ENCODE measurements around the gene PDP2.
A peak's percentile ranks its signal among the peaks of the same experiment; 100 is the strongest.

The PDP2 gene

GRCh38 chr16:66926961-66927436, 46.7 kb downstream of the PDP2 start:
- TF ChIP-seq EZH2phosphoT487 (IDR thresholded peaks at IDR 0.05; ENCODE audit: borderline replicate concordance) (no peak), CTCF (conservative IDR thresholded peaks at IDR 0.05; ENCODE audit: low read length) (no peak)
- Histone ChIP-seq H3K36me3 (ENCODE audit: insufficient read depth, low read length) (no peaks in the 10 kb centered on the region), H2AFZ (ENCODE audit: low read length) (no peak overlapping the region), H3K4me1 (ENCODE audit: insufficient read depth, low read length, poor library complexity, severe bottlenecking) (no peaks in the 10 kb centered on the region), H3K4me2 (ENCODE audit: low read depth, low read length, poor library complexity, severe bottlenecking) (no peak overlapping the region), H3F3A (ENCODE audit: low read depth) (no peaks in the 10 kb centered on the region), H3K9me3 (ENCODE audit: insufficient read depth, low read depth, low read length) (no peaks in the 10 kb centered on the region), H3K9me2 (replicated peaks; ENCODE audit: low read depth, low read length) (no peaks in the 10 kb centered on the region), H3K27me3 (ENCODE audit: insufficient read depth, low read length, poor library complexity, severe bottlenecking) (no peaks in the 10 kb centered on the region), H3K9ac (ENCODE audit: low read depth, low read length, poor library complexity, severe bottlenecking) (no peak overlapping the region), H4K20me1 (ENCODE audit: insufficient read depth, low read length, poor library complexity, severe bottlenecking) (no peaks in the 10 kb centered on the region), H3K4me3 (ENCODE audit: low read length, poor library complexity, severe bottlenecking) (no peak overlapping the region), H3K79me2 (ENCODE audit: insufficient read depth, low read length) (no peaks in the 10 kb centered on the region; the same call in 1 of the 2 replicates)

GRCh38 chr16:66927918-66928649, 47.8 kb downstream of the PDP2 start:
- H3K4me3 ChIP-seq (ENCODE audit: low read length, poor library complexity, severe bottlenecking), result no peak overlapping the region
- no peaks in the 10 kb centered on the region for H3K36me3 ChIP-seq (ENCODE audit: insufficient read depth, low read length)
- no peaks in the 10 kb centered on the region for H3K27me3 ChIP-seq (ENCODE audit: insufficient read depth, low read length, poor library complexity, severe bottlenecking)
- no peaks in the 10 kb centered on the region for H3K9me3 ChIP-seq (ENCODE audit: insufficient read depth, low read depth, low read length)
- H3K9ac ChIP-seq (ENCODE audit: low read depth, low read length, poor library complexity, severe bottlenecking), result no peak overlapping the region
- H3K79me2 ChIP-seq (ENCODE audit: insufficient read depth, low read length), result peaks cover 9% of the 10 kb centered on the region
- H3F3A ChIP-seq (ENCODE audit: low read depth), result no peaks in the 10 kb centered on the region
- TF ChIP-seq EZH2phosphoT487 (IDR thresholded peaks at IDR 0.05; ENCODE audit: borderline replicate concordance) (no peak), CTCF (conservative IDR thresholded peaks at IDR 0.05; ENCODE audit: low read length) (no peak)
- no peak overlapping the region for H2AFZ ChIP-seq (ENCODE audit: low read length)
- H4K20me1 ChIP-seq (ENCODE audit: insufficient read depth, low read length, poor library complexity, severe bottlenecking), result peaks cover 5% of the 10 kb centered on the region
- H3K9me2 ChIP-seq (replicated peaks; ENCODE audit: low read depth, low read length), result no peaks in the 10 kb centered on the region
- H3K4me1 ChIP-seq (ENCODE audit: insufficient read depth, low read length, poor library complexity, severe bottlenecking), result peaks cover 7% of the 10 kb centered on the region
- H3K4me2 ChIP-seq (ENCODE audit: low read depth, low read length, poor library complexity, severe bottlenecking), result no peak overlapping the region

GRCh38 chr16:66928702-66929388, 48.5 kb downstream of the PDP2 start:
- H3K9ac ChIP-seq (ENCODE audit: low read depth, low read length, poor library complexity, severe bottlenecking), result no peak overlapping the region
- H3K4me2 ChIP-seq (ENCODE audit: low read depth, low read length, poor library complexity, severe bottlenecking), result no peak overlapping the region
- H3F3A ChIP-seq (ENCODE audit: low read depth), result no peaks in the 10 kb centered on the region
- no peaks in the 10 kb centered on the region for H3K9me2 ChIP-seq (replicated peaks; ENCODE audit: low read depth, low read length)
- peaks cover 17% of the 10 kb centered on the region for H3K79me2 ChIP-seq (ENCODE audit: insufficient read depth, low read length)
- H3K36me3 ChIP-seq (ENCODE audit: insufficient read depth, low read length), result no peaks in the 10 kb centered on the region
- no peak overlapping the region for H3K4me3 ChIP-seq (ENCODE audit: low read length, poor library complexity, severe bottlenecking)
- H4K20me1 ChIP-seq (ENCODE audit: insufficient read depth, low read length, poor library complexity, severe bottlenecking), result peaks cover 11% of the 10 kb centered on the region
- no peak overlapping the region for H2AFZ ChIP-seq (ENCODE audit: low read length)
- peaks cover 14% of the 10 kb centered on the region for H3K4me1 ChIP-seq (ENCODE audit: insufficient read depth, low read length, poor library complexity, severe bottlenecking)
- peak; percentile 83 for TF ChIP-seq CTCF (conservative IDR thresholded peaks at IDR 0.05; ENCODE audit: low read length)
- TF ChIP-seq EZH2phosphoT487 (IDR thresholded peaks at IDR 0.05; ENCODE audit: borderline replicate concordance), result no peak
- H3K9me3 ChIP-seq (ENCODE audit: insufficient read depth, low read depth, low read length), result no peaks in the 10 kb centered on the region
- no peaks in the 10 kb centered on the region for H3K27me3 ChIP-seq (ENCODE audit: insufficient read depth, low read length, poor library complexity, severe bottlenecking)

Data from Loucy (cell line).